H9 (cell line): ENCODE data around the gene PLEK2. TPM values are rescaled to one million over a fixed set of nuclear protein-coding genes. Genes with fewer than 3 reads are reported as not detected.
"Not testable (repeated sequence)": the region's sequence is repeated elsewhere in the genome, so short reads cannot be mapped to it uniquely, and the experiment has no call there.

Experiments used
- DNase-seq: peaks from one replicate; pipeline ENCODE4 v3.0.0-alpha.2; 2017
- H2AFZ ChIP-seq: one replicate; pipeline ENCODE4 v1.6.1; 2013; ENCODE audit warnings: mild to moderate bottlenecking, low read length, control low read depth, moderate library complexity
- H2AK5ac ChIP-seq: 2 replicates; pipeline ENCODE4 v1.6.1; 2013; ENCODE audit warnings: low read length, control low read depth, mixed read lengths; ENCODE audit not compliant: insufficient read length
- H2BK120ac ChIP-seq: one replicate; pipeline ENCODE4 v1.6.1; 2013; ENCODE audit warnings: low read depth, mild to moderate bottlenecking, low read length, control low read depth, inconsistent platforms; ENCODE audit not compliant: poor library complexity, severe bottlenecking
- H2BK12ac ChIP-seq: 2 replicates; pipeline ENCODE4 v1.6.1; 2013; ENCODE audit warnings: low read length, control low read depth, mixed read lengths, low read depth; ENCODE audit not compliant: insufficient read length
- H2BK15ac ChIP-seq: 2 replicates; pipeline ENCODE4 v1.6.1; 2013; ENCODE audit warnings: low read depth, low read length, control low read depth
- H2BK20ac ChIP-seq: one replicate; pipeline ENCODE4 v1.6.1; 2013; ENCODE audit warnings: low read depth, mild to moderate bottlenecking, low read length, control low read depth, inconsistent platforms; ENCODE audit not compliant: poor library complexity, severe bottlenecking
- H2BK5ac ChIP-seq: 2 replicates; pipeline ENCODE4 v1.6.1; 2013; ENCODE audit warnings: low read length, control low read depth, mixed read lengths; ENCODE audit not compliant: insufficient read length
- H3K14ac ChIP-seq: 2 replicates; pipeline ENCODE4 v1.6.1; 2013; ENCODE audit warnings: low read length, control low read depth; ENCODE audit not compliant: insufficient read depth
- H3K18ac ChIP-seq: 2 replicates; pipeline ENCODE4 v1.6.1; 2013; ENCODE audit warnings: low read depth, mild to moderate bottlenecking, mixed read lengths, low read length, control low read depth; ENCODE audit not compliant: insufficient read length
- H3K23ac ChIP-seq: 2 replicates; pipeline ENCODE4 v1.6.1; 2013; ENCODE audit warnings: low read length, control low read depth, mixed read lengths, low read depth; ENCODE audit not compliant: insufficient read length
- H3K23me2 ChIP-seq: 2 replicates; pipeline ENCODE4 v1.6.1; 2013; ENCODE audit warnings: low read depth, mild to moderate bottlenecking, mixed read lengths, low read length, control low read depth; ENCODE audit not compliant: insufficient read length, poor library complexity, severe bottlenecking
- H3K27ac ChIP-seq: 2 replicates; pipeline ENCODE4 v1.5.1; 2013; ENCODE audit warnings: low read length, control low read depth, mixed read lengths, low read depth; ENCODE audit not compliant: insufficient read length
- H3K27me3 ChIP-seq: 2 replicates; pipeline ENCODE4 v1.6.1; 2013; ENCODE audit warnings: low read length, control low read depth, inconsistent platforms; ENCODE audit not compliant: insufficient read depth
- H3K4ac ChIP-seq: 2 replicates; pipeline ENCODE4 v1.6.1; 2013; ENCODE audit warnings: low read depth, mild to moderate bottlenecking, control low read depth, inconsistent platforms, low read length, moderate library complexity
- H3K4me1 ChIP-seq: 2 replicates; pipeline ENCODE4 v1.6.1; 2013; ENCODE audit warnings: low read length, control low read depth, inconsistent platforms; ENCODE audit not compliant: insufficient read depth
- H3K4me2 ChIP-seq: 2 replicates; pipeline ENCODE4 v1.6.1; 2013; ENCODE audit warnings: low read length, control low read depth, mixed read lengths; ENCODE audit not compliant: insufficient read length, insufficient read depth
- H3K56ac ChIP-seq: 2 replicates; pipeline ENCODE4 v1.6.1; 2013; ENCODE audit warnings: low read depth, mild to moderate bottlenecking, mixed read lengths, low read length, control low read depth; ENCODE audit not compliant: insufficient read length
- H3K79me1 ChIP-seq: 2 replicates; pipeline ENCODE4 v1.6.1; 2013; ENCODE audit warnings: low read depth, mild to moderate bottlenecking, moderate library complexity, low read length, control low read depth, inconsistent platforms; ENCODE audit not compliant: insufficient read depth, poor library complexity, severe bottlenecking
- H3K79me2 ChIP-seq: 2 replicates; pipeline ENCODE4 v1.6.1; 2013; ENCODE audit warnings: low read length, control low read depth, inconsistent platforms; ENCODE audit not compliant: insufficient read depth
- H3K9ac ChIP-seq: 2 replicates; pipeline ENCODE4 v1.6.1; 2013; ENCODE audit warnings: low read length, control low read depth, mixed read lengths; ENCODE audit not compliant: insufficient read length; ENCODE audit errors: extremely low read depth
- H3K9me3 ChIP-seq: one replicate; pipeline ENCODE4 v1.6.1; 2013; ENCODE audit warnings: low read depth, low read length, inconsistent platforms; ENCODE audit not compliant: control insufficient read depth
- H3T11ph ChIP-seq: one replicate; pipeline ENCODE4 v1.6.1; 2013; ENCODE audit warnings: mild to moderate bottlenecking, low read length, control low read depth, inconsistent platforms
- H4K20me1 ChIP-seq: one replicate; pipeline ENCODE4 v1.6.1; 2013; ENCODE audit not compliant: control insufficient read depth, insufficient read length, insufficient read depth
- H4K5ac ChIP-seq: 2 replicates; pipeline ENCODE4 v1.6.1; 2013; ENCODE audit warnings: low read depth, mild to moderate bottlenecking, mixed read lengths, low read length, control low read depth; ENCODE audit not compliant: insufficient read length
- H4K8ac ChIP-seq: replicated peaks from 2 replicates; pipeline ENCODE4 v1.6.1; 2013; ENCODE audit warnings: low read length, control low read depth, mixed read lengths, low read depth; ENCODE audit not compliant: insufficient read length
- H4K91ac ChIP-seq: 2 replicates; pipeline ENCODE4 v1.6.1; 2013; ENCODE audit warnings: low read depth, mild to moderate bottlenecking, moderate library complexity, mixed read lengths, low read length, control low read depth; ENCODE audit not compliant: insufficient read length
- H3K27ac Mint-ChIP-seq, 3 experiments: 2 replicates in 2 of 3; 3 replicates in 1 of 3; pipeline ENCODE4 v1.8.0; 2020 to 2021; ENCODE audit warnings: mixed read lengths in 3 of 3, mild to moderate bottlenecking in 1 of 3, moderate library complexity in 1 of 3
- H3K27me3 Mint-ChIP-seq: 2 replicates; pipeline ENCODE4 v1.8.0; 2021; ENCODE audit warnings: low read depth, mild to moderate bottlenecking, moderate library complexity, mixed read lengths
- H3K36me3 Mint-ChIP-seq, 3 experiments: 2 replicates in 2 of 3; 3 replicates in 1 of 3; pipeline ENCODE4 v1.8.0; 2020 to 2021; ENCODE audit warnings: low read depth in 3 of 3, mixed read lengths in 3 of 3; ENCODE audit not compliant: insufficient read depth in 1 of 3
- H3K4me1 Mint-ChIP-seq, 2 experiments: 2 replicates each; pipeline ENCODE4 v1.8.0; 2020; ENCODE audit warnings: mixed read lengths in 2 of 2
- H3K4me3 Mint-ChIP-seq, 2 experiments: 2 replicates in 1 of 2; 3 replicates in 1 of 2; pipeline ENCODE4 v1.8.0; 2020 to 2021; ENCODE audit warnings: mild to moderate bottlenecking in 2 of 2, mixed read lengths in 2 of 2, moderate library complexity in 1 of 2
- H3K9me3 Mint-ChIP-seq, 2 experiments: 2 replicates in 1 of 2; 3 replicates in 1 of 2; pipeline ENCODE4 v1.8.0; 2020; ENCODE audit warnings: mild to moderate bottlenecking in 2 of 2, mixed read lengths in 2 of 2, moderate library complexity in 1 of 2
- CTCF ChIP-seq: fragments of 200-600 bp; sonication (generic); conservative IDR thresholded peaks from 3 replicates; pipeline ENCODE4 v1.8.0; 2021; ENCODE audit warnings: antibody characterized with exemption, mild to moderate bottlenecking
- WGBS: extraction: QIAGEN DNeasy Blood & Tissue Kit; methylation state at CpG from one replicate; pipeline ENCODE4 v1.1.7; 2013; ENCODE audit warnings: missing lambda C conversion rate, low lambda C conversion rate, mixed read lengths; ENCODE audit not compliant: insufficient read length; ENCODE audit errors: extremely low coverage; 5-methylcytosine and 5-hydroxymethylcytosine counted together
- total RNA-seq: library from RNA; stranded (reverse); gene quantifications from 2 replicates; pipeline ENCODE4 v1.2.1, GENCODE V29; 2021

The PLEK2 gene
- total RNA-seq, 1 experiment from 2014 or later, result not detected

DNA sequence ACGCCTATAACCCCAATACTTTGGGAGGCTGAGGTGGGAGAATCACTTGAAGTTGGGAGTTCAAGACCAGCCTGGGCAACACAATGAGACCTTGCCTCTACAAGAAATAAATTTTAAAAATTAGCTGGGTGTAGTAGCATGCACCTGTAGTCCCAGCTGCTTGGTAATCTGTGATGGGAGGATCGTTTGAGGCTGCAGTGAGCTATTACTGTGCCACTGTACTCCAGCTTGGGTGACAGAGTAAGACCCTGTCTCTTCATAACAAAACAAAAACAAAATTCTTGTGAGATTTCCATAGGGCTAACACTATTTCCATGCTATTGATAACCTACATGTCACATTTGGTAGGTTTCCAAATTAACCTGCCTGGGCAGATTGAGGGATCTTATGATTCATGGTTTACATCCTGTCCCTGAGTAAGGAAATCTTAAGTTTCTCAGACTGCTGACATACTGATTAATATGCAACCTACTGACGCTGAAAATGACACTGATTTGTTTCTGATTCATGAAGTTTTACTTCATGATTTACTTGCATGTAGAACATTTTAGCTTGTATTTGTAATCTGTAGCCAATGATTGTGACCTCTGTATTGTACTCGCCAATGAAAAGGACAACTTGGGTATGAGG is 68.2 kb downstream of the PLEK2 start:
- Histone ChIP-seq H2BK20ac (no peak overlapping the region), H3K4me1 (no peaks in the 10 kb centered on the region), H3K9me3 (no peaks in the 10 kb centered on the region), H4K8ac (no peak overlapping the region), H2BK5ac (no peak overlapping the region), H3K18ac (no peak overlapping the region), H2AK5ac (no peak overlapping the region), H3K27me3 (no peaks in the 10 kb centered on the region), H3K79me1 (no peaks in the 10 kb centered on the region), H3T11ph (no peak overlapping the region), H3K23ac (no peak overlapping the region), H3K23me2 (no peaks in the 10 kb centered on the region), H4K5ac (no peak overlapping the region), H3K9ac (no peak overlapping the region), H2BK12ac (no peak overlapping the region), H2AFZ (no peak overlapping the region), H3K56ac (no peak overlapping the region), H4K91ac (no peak overlapping the region), H3K79me2 (no peaks in the 10 kb centered on the region), H2BK120ac (no peak overlapping the region), H3K4ac (no peak overlapping the region), H3K4me2 (no peak overlapping the region), H3K14ac (no peak overlapping the region), H3K27ac (no peak overlapping the region), H4K20me1 (no peaks in the 10 kb centered on the region), H2BK15ac (no peak overlapping the region)
- no peak overlapping the region for H3K4me3 Mint-ChIP-seq
- H3K9me3 Mint-ChIP-seq, result peaks cover 0 to 4% of the 10 kb centered on the region in 2 experiments; a peak in 2 of 5 replicates
- H3K27me3 Mint-ChIP-seq, result no peaks in the 10 kb centered on the region
- no peak for DNase-seq
- no peak overlapping the region; a peak in 1 of 7 replicates for H3K27ac Mint-ChIP-seq
- H3K36me3 Mint-ChIP-seq, result peaks cover 49 to 74% (median 59%) of the 10 kb centered on the region in 3 experiments; a peak in 6 of 7 replicates
- no CpG with 5 or more reads among the region's 4 CpGs for WGBS
- no peaks in the 10 kb centered on the region for H3K4me1 Mint-ChIP-seq
- no peak for TF ChIP-seq CTCF

GRCh38 chr14:67341231-67341630 is 70.7 kb downstream of the PLEK2 start:
- H3K9ac ChIP-seq, H4K20me1 ChIP-seq, H2BK5ac ChIP-seq, H3K27me3 ChIP-seq, H3K9me3 Mint-ChIP-seq, H3K4me2 ChIP-seq, H2AK5ac ChIP-seq, H4K91ac ChIP-seq, H4K8ac ChIP-seq, H3K27me3 Mint-ChIP-seq, H2AFZ ChIP-seq, H2BK120ac ChIP-seq, H2BK12ac ChIP-seq, H3K27ac Mint-ChIP-seq, H3T11ph ChIP-seq, H3K4me1 Mint-ChIP-seq, H3K9me3 ChIP-seq, H3K79me2 ChIP-seq, H3K14ac ChIP-seq, H3K18ac ChIP-seq, H2BK15ac ChIP-seq, H3K23me2 ChIP-seq, H3K23ac ChIP-seq, H3K27ac ChIP-seq, H3K4me1 ChIP-seq, DNase-seq, H3K4me3 Mint-ChIP-seq, H3K4ac ChIP-seq, H3K79me1 ChIP-seq, H3K56ac ChIP-seq, H4K5ac ChIP-seq, H2BK20ac ChIP-seq: not testable (repeated sequence)
- peaks cover 47 to 78% (median 59%) of the 10 kb centered on the region in 3 experiments; a peak in 6 of 7 replicates for H3K36me3 Mint-ChIP-seq
- WGBS, result no CpG with 5 or more reads among the region's 31 CpGs
